ENCODE data around the gene TUSC7. TPM values are rescaled to one million over a fixed set of nuclear protein-coding genes. Genes with fewer than 3 reads are reported as not detected.

TUSC7 gene
- total RNA-seq, 6 experiments from 2014 or later: not detected

DNA sequence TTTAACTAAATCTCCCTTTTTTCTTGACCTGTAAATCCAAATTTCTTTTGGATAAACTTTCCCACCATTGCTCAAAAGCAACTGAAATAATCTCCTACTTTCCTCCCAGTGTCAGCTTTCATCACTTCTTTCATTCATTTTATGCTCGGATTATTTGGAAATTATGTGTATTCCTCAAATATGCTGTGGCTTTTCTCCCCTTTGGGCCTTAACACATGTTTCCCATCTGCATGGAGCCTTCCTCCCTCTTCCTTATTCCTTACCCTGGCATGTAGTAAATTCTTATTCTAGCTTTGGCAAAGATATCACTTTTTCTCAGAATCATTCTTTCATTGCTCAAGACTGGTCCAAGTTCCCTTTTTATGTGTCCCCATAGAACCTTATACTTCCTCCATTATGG is 41.8 kb upstream of the TUSC7 start:
- no peaks in the 10 kb centered on the region for H3K4me1 ChIP-seq
- 60% methylated on average over 1 of the region's 1 CpG for WGBS (ENCODE audit: insufficient coverage, low coverage, low lambda C conversion rate, missing lambda C conversion rate)
- no peak for TF ChIP-seq POLR2A (IDR thresholded peaks at IDR 0.05)
- no peak overlapping the region for H3K27ac ChIP-seq
- H3K9me3 ChIP-seq: no peaks in the 10 kb centered on the region
- DNase-seq: no peak
- intact Hi-C loops (cut with DNase I): no loop called here
- no peak for ATAC-seq
- H3K4me3 ChIP-seq: no peak overlapping the region
- H3K27me3 ChIP-seq: no peaks in the 10 kb centered on the region
- H3K36me3 ChIP-seq: no peaks in the 10 kb centered on the region

DNA sequence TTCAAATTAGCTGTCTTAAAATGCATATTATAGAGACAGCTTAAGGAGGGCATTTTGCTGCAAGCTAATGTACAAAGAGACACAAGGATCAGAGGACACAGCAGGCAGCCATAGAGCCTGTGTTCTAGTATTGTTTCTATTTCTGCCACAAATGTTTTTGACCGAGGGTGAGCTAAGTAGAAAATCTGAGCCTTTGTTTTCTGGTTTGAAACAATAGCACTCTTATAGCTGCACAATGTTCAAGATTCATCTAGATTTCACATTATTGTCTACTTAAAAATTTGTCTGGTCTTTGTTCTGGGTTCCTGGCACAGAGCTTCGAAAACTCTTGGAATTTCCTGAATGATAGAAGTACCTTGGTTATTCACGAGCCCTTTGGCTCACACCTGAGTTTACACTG is 40.0 kb upstream of the TUSC7 start:
- no peak for ATAC-seq
- intact Hi-C loops (cut with DNase I): no loop called here
- DNase-seq: no peak
- TF ChIP-seq POLR2A (IDR thresholded peaks at IDR 0.05): no peak
- TF ChIP-seq, protein P1, sequence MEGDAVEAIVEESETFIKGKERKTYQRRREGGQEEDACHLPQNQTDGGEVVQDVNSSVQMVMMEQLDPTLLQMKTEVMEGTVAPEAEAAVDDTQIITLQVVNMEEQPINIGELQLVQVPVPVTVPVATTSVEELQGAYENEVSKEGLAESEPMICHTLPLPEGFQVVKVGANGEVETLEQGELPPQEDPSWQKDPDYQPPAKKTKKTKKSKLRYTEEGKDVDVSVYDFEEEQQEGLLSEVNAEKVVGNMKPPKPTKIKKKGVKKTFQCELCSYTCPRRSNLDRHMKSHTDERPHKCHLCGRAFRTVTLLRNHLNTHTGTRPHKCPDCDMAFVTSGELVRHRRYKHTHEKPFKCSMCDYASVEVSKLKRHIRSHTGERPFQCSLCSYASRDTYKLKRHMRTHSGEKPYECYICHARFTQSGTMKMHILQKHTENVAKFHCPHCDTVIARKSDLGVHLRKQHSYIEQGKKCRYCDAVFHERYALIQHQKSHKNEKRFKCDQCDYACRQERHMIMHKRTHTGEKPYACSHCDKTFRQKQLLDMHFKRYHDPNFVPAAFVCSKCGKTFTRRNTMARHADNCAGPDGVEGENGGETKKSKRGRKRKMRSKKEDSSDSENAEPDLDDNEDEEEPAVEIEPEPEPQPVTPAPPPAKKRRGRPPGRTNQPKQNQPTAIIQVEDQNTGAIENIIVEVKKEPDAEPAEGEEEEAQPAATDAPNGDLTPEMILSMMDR (IDR thresholded peaks at IDR 0.05): no peak
- WGBS (ENCODE audit: insufficient coverage, low coverage, low lambda C conversion rate, missing lambda C conversion rate): 48% methylated on average over 3 of the region's 3 CpGs
- no peak overlapping the region for H3K4me3 ChIP-seq
- H3K27me3 ChIP-seq: no peaks in the 10 kb centered on the region
- H3K36me3 ChIP-seq: no peaks in the 10 kb centered on the region
- H3K9me3 ChIP-seq: no peaks in the 10 kb centered on the region
- no peak overlapping the region for H3K27ac ChIP-seq
- H3K4me1 ChIP-seq: no peaks in the 10 kb centered on the region

DNA sequence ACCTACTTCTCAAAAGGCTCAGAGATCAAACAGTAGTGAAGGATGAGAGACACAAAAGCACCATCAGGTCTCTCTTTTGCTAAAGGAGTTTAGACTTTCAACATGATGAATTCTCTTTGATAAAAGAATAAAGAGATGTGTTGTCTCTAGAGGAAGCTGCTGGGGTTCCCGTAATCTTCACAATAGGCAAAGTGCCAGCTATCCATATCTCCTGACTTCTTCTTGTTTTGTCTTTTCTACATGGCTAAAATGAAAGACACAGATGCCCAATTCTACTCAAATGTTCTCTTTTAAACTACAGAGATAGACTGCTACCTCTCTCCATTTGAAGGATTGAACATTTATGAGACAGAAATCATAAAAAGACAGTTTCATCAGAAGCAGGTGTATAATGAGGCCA is 38.4 kb upstream of the TUSC7 start:
- Histone ChIP-seq H3K27ac (no peak overlapping the region), H3K27me3 (no peaks in the 10 kb centered on the region), H3K4me3 (no peak overlapping the region), H3K4me1 (no peaks in the 10 kb centered on the region), H3K9me3 (no peaks in the 10 kb centered on the region), H3K36me3 (no peaks in the 10 kb centered on the region)
- WGBS (ENCODE audit: insufficient coverage, low coverage, low lambda C conversion rate, missing lambda C conversion rate): 30% methylated on average over 1 of the region's 1 CpG
- ATAC-seq (no peak), DNase-seq (no peak)
- intact Hi-C loops (cut with DNase I): no loop called here
- no peak for TF ChIP-seq POLR2A (IDR thresholded peaks at IDR 0.05)
- TF ChIP-seq, protein P1 (IDR thresholded peaks at IDR 0.05): no peak

DNA sequence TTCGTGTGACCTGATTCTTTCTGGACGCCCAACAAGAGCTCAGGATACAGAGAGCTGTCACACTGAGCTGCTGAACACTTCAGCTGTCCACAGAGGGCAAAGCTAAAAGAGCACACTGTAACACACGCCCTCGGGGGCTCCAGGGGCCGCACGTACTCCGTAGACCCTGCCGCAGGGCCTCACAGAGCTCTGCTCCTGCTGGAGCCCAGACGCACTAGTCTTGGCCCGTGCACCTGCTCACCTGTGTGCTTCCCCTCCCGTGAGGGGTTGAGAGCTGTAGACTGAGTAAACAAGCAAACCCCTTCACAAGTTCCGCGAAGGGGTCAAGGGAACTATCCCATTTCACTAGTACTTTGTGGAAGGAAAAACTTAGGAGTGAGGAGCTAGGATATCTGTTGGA is 30.7 kb upstream of the TUSC7 start:
- Histone ChIP-seq H3K4me1 (no peaks in the 10 kb centered on the region), H3K27me3 (no peaks in the 10 kb centered on the region), H3K27ac (no peak overlapping the region), H3K4me3 (no peak overlapping the region), H3K9me3 (no peaks in the 10 kb centered on the region), H3K36me3 (no peaks in the 10 kb centered on the region)
- TF ChIP-seq, protein P1 (IDR thresholded peaks at IDR 0.05): no peak
- no peak for TF ChIP-seq POLR2A (IDR thresholded peaks at IDR 0.05)
- ATAC-seq: peak in 1 of 4 donors; percentile 24
- WGBS (ENCODE audit: insufficient coverage, low coverage, low lambda C conversion rate, missing lambda C conversion rate): 36% methylated on average over 8 of the region's 13 CpGs
- intact Hi-C loops (cut with DNase I): no loop called here
- no peak for DNase-seq

DNA sequence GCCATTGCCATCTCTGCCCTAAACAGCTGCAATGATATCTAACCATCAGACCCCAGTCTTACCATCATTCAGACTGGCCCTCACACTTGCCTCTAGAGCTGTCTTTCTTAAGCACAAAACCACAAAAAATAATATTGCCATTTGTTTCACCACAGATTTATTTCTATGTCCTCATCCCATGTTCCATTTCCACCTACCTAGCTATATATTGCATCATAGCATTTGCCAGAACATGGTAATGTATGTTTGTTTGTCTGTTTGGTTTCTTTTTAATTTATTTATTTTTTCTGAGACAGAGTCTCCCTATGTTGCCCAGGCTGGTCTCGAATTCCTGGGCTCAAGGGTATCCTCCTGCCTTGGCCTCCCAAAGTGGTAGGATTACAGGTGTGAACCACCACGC is 18.5 kb upstream of the TUSC7 start:
- ATAC-seq: no peak
- Histone ChIP-seq H3K27me3 (no peaks in the 10 kb centered on the region), H3K27ac (no peak overlapping the region), H3K4me1 (no peaks in the 10 kb centered on the region), H3K9me3 (no peaks in the 10 kb centered on the region), H3K4me3 (no peak overlapping the region), H3K36me3 (no peaks in the 10 kb centered on the region)
- WGBS (ENCODE audit: insufficient coverage, low coverage, low lambda C conversion rate, missing lambda C conversion rate): 26% methylated on average over 2 of the region's 2 CpGs
- TF ChIP-seq, protein P1 (IDR thresholded peaks at IDR 0.05): no peak
- TF ChIP-seq POLR2A (IDR thresholded peaks at IDR 0.05): no peak
- intact Hi-C loops (cut with DNase I): no loop called here
- DNase-seq: no peak

All from right lobe of liver (tissue), 6 donors.